Testis (tissue), 2 donors: ENCODE results near the gene NEO1.

Source experiments
- CTCF ChIP-seq, 3 experiments: fragments of 450-650 bp in 2 of 3; fragments of 200-600 bp in 1 of 3; sonication (generic) in 1 of 3; IDR thresholded peaks; one replicate each; pipeline ENCODE4 v1.5.1; 2016 to 2019; ENCODE audit warnings: antibody characterized with exemption in 3 of 3, mild to moderate bottlenecking in 2 of 3, moderate library complexity in 1 of 3
- POLR2A ChIP-seq: fragments of 450-650 bp; IDR thresholded peaks from one replicate; pipeline ENCODE4 v1.6.1; 2017; ENCODE audit warnings: antibody characterized with exemption, mild to moderate bottlenecking, moderate library complexity

GRCh38 chr15:73143763-73144155, 91.5 kb downstream of the NEO1 start:
- TF ChIP-seq CTCF (IDR thresholded peaks at IDR 0.05): no peak
- no peak for TF ChIP-seq POLR2A
